Colonic mucosa (tissue), 4 donors: Measurements from ENCODE around the gene PLB1. TPM values are rescaled to one million over a fixed set of nuclear protein-coding genes. Genes with fewer than 3 reads are reported as not detected.

ENCODE experiments used
- DNase-seq: peaks from one replicate; pipeline ENCODE4 v3.0.0-alpha.2; 2020
- H3K27ac ChIP-seq: fragments of 200-600 bp; one replicate; pipeline ENCODE4 v1.8.0; 2021
- H3K27me3 ChIP-seq: fragments of 200-600 bp; one replicate; pipeline ENCODE4 v1.8.0; 2021
- H3K36me3 ChIP-seq: fragments of 200-600 bp; one replicate; pipeline ENCODE4 v1.8.0; 2021
- H3K4me1 ChIP-seq: fragments of 200-600 bp; one replicate; pipeline ENCODE4 v1.8.0; 2021; ENCODE audit warnings: mild to moderate bottlenecking
- H3K4me3 ChIP-seq: fragments of 200-600 bp; one replicate; pipeline ENCODE4 v1.8.0; 2021
- H3K9ac ChIP-seq, 2 donors: one replicate each; pipeline ENCODE4 v1.7.0; 2013; ENCODE audit warnings: control low read depth in 2 of 2, low read depth in 2 of 2, low read length in 2 of 2
- H3K9me3 ChIP-seq: fragments of 200-600 bp; one replicate; pipeline ENCODE4 v1.8.0; 2021
- CTCF ChIP-seq: fragments of 200-600 bp; IDR thresholded peaks from one replicate; pipeline ENCODE4 v1.8.0; 2022; ENCODE audit warnings: antibody characterized with exemption, mild to moderate bottlenecking
- intact Hi-C: fragments of 100-400 bp; cut with DNase I; formaldehyde crosslinking; loops from one replicate; pipeline ENCODE4 v1.14.1; 2022
- total RNA-seq, 2 donors: library from RNA; stranded (reverse); fragmentation: NEBNext Ultra II Directional in 1 of 2; extraction: Animal tissue kit (Norgen Biotek cat#: 25700) in 1 of 2; gene quantifications; one replicate each; pipeline ENCODE4 v1.2.1, GENCODE V29; 2021
- donor health status: healthy.
- donor health status: DM: no; HTN: no; CAD: no.
- donor health status: DM: no; HTN: no; CAD: no.

The PLB1 gene
- total RNA-seq, 2 donors from 2014 or later = 1.3 to 3.0 TPM

GRCh38 chr2:28656937-28657615 lies 161.2 kb downstream of the PLB1 start:
- Histone ChIP-seq H3K4me3 (no peak overlapping the region), H3K27ac (peak overlapping the region; percentile 66), H3K9ac (peak overlapping the region in 1 of 2 donors; percentile 54), H3K9me3 (no peaks in the 10 kb centered on the region), H3K36me3 (no peaks in the 10 kb centered on the region), H3K4me1 (no peaks in the 10 kb centered on the region), H3K27me3 (no peaks in the 10 kb centered on the region)
- TF ChIP-seq CTCF = no peak
- intact Hi-C loops = no loop called here
- peak; percentile 70 for DNase-seq

GRCh38 chr2:28658369-28658768 lies 162.5 kb downstream of the PLB1 start:
- TF ChIP-seq CTCF = no peak
- no peak for DNase-seq
- Histone ChIP-seq H3K9me3 (no peaks in the 10 kb centered on the region), H3K27ac (peak overlapping the region; percentile 66), H3K4me3 (no peak overlapping the region), H3K36me3 (no peaks in the 10 kb centered on the region), H3K27me3 (no peaks in the 10 kb centered on the region), H3K9ac (no peak overlapping the region), H3K4me1 (peaks cover 5% of the 10 kb centered on the region)
- intact Hi-C loops = no loop called here

GRCh38 chr2:28659127-28659526 lies 163.3 kb downstream of the PLB1 start:
- H3K27ac ChIP-seq = no peak overlapping the region
- no peak overlapping the region for H3K4me3 ChIP-seq
- no peaks in the 10 kb centered on the region for H3K9me3 ChIP-seq
- peaks cover 9% of the 10 kb centered on the region for H3K4me1 ChIP-seq
- TF ChIP-seq CTCF = no peak
- intact Hi-C loops = no loop called here
- H3K27me3 ChIP-seq = no peaks in the 10 kb centered on the region
- no peak for DNase-seq
- H3K36me3 ChIP-seq = no peaks in the 10 kb centered on the region
- H3K9ac ChIP-seq = no peak overlapping the region

GRCh38 chr2:28661589-28662001 lies 165.7 kb downstream of the PLB1 start:
- no peak for TF ChIP-seq CTCF
- Histone ChIP-seq H3K9me3 (no peaks in the 10 kb centered on the region), H3K27ac (peak overlapping the region; percentile 58), H3K27me3 (no peaks in the 10 kb centered on the region), H3K36me3 (no peaks in the 10 kb centered on the region), H3K4me3 (no peak overlapping the region), H3K4me1 (peaks cover 13% of the 10 kb centered on the region), H3K9ac (peak overlapping the region in 1 of 2 donors; percentile 74)
- DNase-seq = peak; percentile 85
- intact Hi-C loops = loop anchor here (5.0 kb wide), 1 partner anchor 34 kb away; no protein-coding TSS in a partner anchor

GRCh38 chr2:28662044-28662443 lies 166.2 kb downstream of the PLB1 start:
- Histone ChIP-seq H3K4me1 (peaks cover 13% of the 10 kb centered on the region), H3K36me3 (no peaks in the 10 kb centered on the region), H3K9ac (peak overlapping the region in 1 of 2 donors; percentile 74), H3K27ac (peak overlapping the region; percentile 58), H3K27me3 (no peaks in the 10 kb centered on the region), H3K4me3 (no peak overlapping the region), H3K9me3 (no peaks in the 10 kb centered on the region)
- no peak for TF ChIP-seq CTCF
- DNase-seq = peak; percentile 91
- intact Hi-C loops = loop anchor here (5.0 kb wide), 1 partner anchor 35 kb away; no protein-coding TSS in a partner anchor
